Measurements from ENCODE around the gene SLC41A2. TPM values are rescaled to one million over a fixed set of nuclear protein-coding genes. Genes with fewer than 3 reads are reported as not detected.
A peak's percentile ranks its signal among the peaks of the same experiment; 100 is the strongest.

Gene SLC41A2
- total RNA-seq, 1 donor from 2014 or later, result 11.9 TPM

GRCh38 chr12:104991565-104992128 is 33.6 kb upstream of the SLC41A2 start:
- H3K4me1 ChIP-seq, result peaks cover 10% of the 10 kb centered on the region
- Mint-ChIP-seq H3K36me3 (peaks cover 44% of the 10 kb centered on the region), H3K27me3 (ENCODE audit: insufficient read depth, low read depth) (no peaks in the 10 kb centered on the region), H3K4me1 (peaks cover 15% of the 10 kb centered on the region), H3K4me3 (no peak overlapping the region), H3K9me3 (no peaks in the 10 kb centered on the region), H3K27ac (no peak overlapping the region)
- DNase-seq (ENCODE audit: low spot score), result no peak
- H4K20me1 ChIP-seq (ENCODE audit: low read depth), result peaks cover 18% of the 10 kb centered on the region
- no peak overlapping the region for H3K27ac ChIP-seq
- no peaks in the 10 kb centered on the region for H3F3A ChIP-seq (ENCODE audit: low read depth)
- H3K4me3 ChIP-seq, result no peak overlapping the region
- no peak overlapping the region for H3K4me2 ChIP-seq
- H3K79me2 ChIP-seq (ENCODE audit: low read depth), result peaks cover 44% of the 10 kb centered on the region
- no peaks in the 10 kb centered on the region for H3K27me3 ChIP-seq
- no peak overlapping the region for H2AFZ ChIP-seq (replicated peaks)
- no peak for TF ChIP-seq EZH2 (IDR thresholded peaks at IDR 0.05)
- TF ChIP-seq EZH2phosphoT487 (IDR thresholded peaks at IDR 0.05), result no peak
- no peak for TF ChIP-seq CTCF (IDR thresholded peaks at IDR 0.05)
- no peaks in the 10 kb centered on the region for H3K9me3 ChIP-seq (ENCODE audit: low read depth)
- H3K36me3 ChIP-seq, result peaks cover 28% of the 10 kb centered on the region
- H3K9ac ChIP-seq, result no peak overlapping the region

GRCh38 chr12:104990950-104991349 is 32.9 kb upstream of the SLC41A2 start:
- Mint-ChIP-seq H3K27me3 (ENCODE audit: insufficient read depth, low read depth) (no peaks in the 10 kb centered on the region), H3K4me1 (peaks cover 15% of the 10 kb centered on the region), H3K36me3 (peaks cover 41% of the 10 kb centered on the region), H3K4me3 (no peak overlapping the region), H3K27ac (no peak overlapping the region), H3K9me3 (no peaks in the 10 kb centered on the region)
- H3F3A ChIP-seq (ENCODE audit: low read depth), result no peaks in the 10 kb centered on the region
- no peaks in the 10 kb centered on the region for H3K9me3 ChIP-seq (ENCODE audit: low read depth)
- H3K79me2 ChIP-seq (ENCODE audit: low read depth), result peaks cover 48% of the 10 kb centered on the region
- H3K27ac ChIP-seq, result no peak overlapping the region
- no peak overlapping the region for H3K4me2 ChIP-seq
- peaks cover 10% of the 10 kb centered on the region for H3K4me1 ChIP-seq
- H3K27me3 ChIP-seq, result no peaks in the 10 kb centered on the region
- no peak for TF ChIP-seq EZH2 (IDR thresholded peaks at IDR 0.05)
- DNase-seq (ENCODE audit: low spot score), result no peak
- H3K4me3 ChIP-seq, result no peak overlapping the region
- H3K36me3 ChIP-seq, result peaks cover 28% of the 10 kb centered on the region
- H4K20me1 ChIP-seq (ENCODE audit: low read depth), result peaks cover 19% of the 10 kb centered on the region
- H3K9ac ChIP-seq, result no peak overlapping the region
- H2AFZ ChIP-seq (replicated peaks), result no peak overlapping the region

- Mint-ChIP-seq H3K4me3 (peak within 1 kb of the TSS; percentile 90), H3K36me3 (peaks cover 19% of the 10 kb centered on the region), H3K4me1 (peaks cover 15% of the 10 kb centered on the region), H3K27ac (peak within 1 kb of the TSS; percentile 52), H3K9me3 (no peaks in the 10 kb centered on the region), H3K27me3 (ENCODE audit: insufficient read depth, low read depth) (no peaks in the 10 kb centered on the region)
- H3F3A ChIP-seq (ENCODE audit: low read depth), result no peaks in the 10 kb centered on the region
- H3K4me2 ChIP-seq, result peak within 1 kb of the TSS; percentile 97
- no peaks in the 10 kb centered on the region for H3K27me3 ChIP-seq
- no peak within 1 kb of the TSS for H3K27ac ChIP-seq
- no peak for TF ChIP-seq EZH2 (IDR thresholded peaks at IDR 0.05)
- TF ChIP-seq CTCF (IDR thresholded peaks at IDR 0.05), result no peak
- peaks cover 10% of the 10 kb centered on the region for H3K4me1 ChIP-seq
- H4K20me1 ChIP-seq (ENCODE audit: low read depth), result peaks cover 16% of the 10 kb centered on the region
- peak; percentile 95 for DNase-seq (ENCODE audit: low spot score)
- peak within 1 kb of the TSS; percentile 71 for H3K4me3 ChIP-seq
- H3K79me2 ChIP-seq (ENCODE audit: low read depth), result peaks cover 48% of the 10 kb centered on the region
- peak within 1 kb of the TSS; percentile 27 for H3K9ac ChIP-seq
- peaks cover 14% of the 10 kb centered on the region for H3K36me3 ChIP-seq
- no peaks in the 10 kb centered on the region for H3K9me3 ChIP-seq (ENCODE audit: low read depth)
- peak within 1 kb of the TSS; percentile 87 for H2AFZ ChIP-seq (replicated peaks)
These were observed 28.2 kb upstream of the SLC41A2 start, which contains the start of gene NOPCHAP1 for GRCh38 chr12:104986022-104986941. Gene NOPCHAP1, plus strand, starts transcription at chr12:104986316. Its CDS starts 37 bp downstream, at chr12:104986353.

All from neural progenitor cell (in vitro differentiated cells).